Neutrophil (primary cell): ENCODE data around the gene OR2A2.

Source experiments
- H3K27ac ChIP-seq: fragments of 200-600 bp; sonication (generic); 2 replicates; pipeline ENCODE4 v1.5.1; 2016; ENCODE audit warnings: mild to moderate bottlenecking, moderate library complexity
- H3K27me3 ChIP-seq: fragments of 200-600 bp; sonication (generic); 2 replicates; pipeline ENCODE4 v1.6.0; 2016; ENCODE audit warnings: mild to moderate bottlenecking
- H3K36me3 ChIP-seq: fragments of 200-600 bp; sonication (generic); 2 replicates; pipeline ENCODE4 v1.5.1; 2017
- H3K4me1 ChIP-seq, 2 experiments: fragments of 200-600 bp in 1 of 2; sonication (generic) in 1 of 2; 1 replicate in 1 of 2; 2 replicates in 1 of 2; pipeline versions ENCODE4 v1.5.1 to v1.6.1; 2013 to 2016; ENCODE audit warnings: low read depth in 1 of 2, low read length in 1 of 2, mild to moderate bottlenecking in 1 of 2, moderate library complexity in 1 of 2; ENCODE audit not compliant: control insufficient read depth in 1 of 2, insufficient read depth in 1 of 2
- H3K4me3 ChIP-seq, 2 experiments: fragments of 200-600 bp in 1 of 2; sonication (generic) in 1 of 2; 1 replicate in 1 of 2; 2 replicates in 1 of 2; pipeline ENCODE4 v1.5.1; 2013 to 2016; ENCODE audit warnings: low read depth in 1 of 2, low read length in 1 of 2, mild to moderate bottlenecking in 1 of 2, moderate library complexity in 1 of 2
- H3K9me3 ChIP-seq: fragments of 200-600 bp; sonication (generic); 2 replicates; pipeline ENCODE4 v1.5.1; 2016
- TF ChIP-seq, protein P1 (sequence below): fragments of 200-600 bp; sonication (generic); IDR thresholded peaks from 2 replicates; pipeline ENCODE4 v1.5.1; 2016; ENCODE audit warnings: antibody characterized with exemption

Gene OR2A2

DNA sequence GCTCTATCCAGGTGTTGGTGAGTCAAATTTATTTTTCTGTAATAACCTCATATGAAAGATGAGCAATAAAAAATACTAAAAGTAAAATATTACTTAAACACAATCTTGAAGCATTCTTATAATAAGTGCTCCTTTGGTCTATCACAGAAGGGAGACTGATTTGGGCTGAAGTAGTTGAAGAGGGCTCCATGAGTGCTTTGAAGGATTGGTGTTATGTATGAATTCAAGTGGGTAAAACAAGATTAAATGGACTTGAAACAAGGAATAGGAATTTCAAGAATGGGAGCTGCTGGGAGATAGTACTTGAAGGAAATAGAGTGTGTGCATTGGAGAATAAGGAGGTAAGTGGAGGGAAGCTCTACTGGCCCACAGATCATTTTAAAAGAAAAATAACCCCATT, 7.3 kb upstream of the OR2A2 start:
- no peaks in the 10 kb centered on the region for H3K36me3 ChIP-seq
- H3K4me3 ChIP-seq = no peak overlapping the region
- TF ChIP-seq, protein P1, sequence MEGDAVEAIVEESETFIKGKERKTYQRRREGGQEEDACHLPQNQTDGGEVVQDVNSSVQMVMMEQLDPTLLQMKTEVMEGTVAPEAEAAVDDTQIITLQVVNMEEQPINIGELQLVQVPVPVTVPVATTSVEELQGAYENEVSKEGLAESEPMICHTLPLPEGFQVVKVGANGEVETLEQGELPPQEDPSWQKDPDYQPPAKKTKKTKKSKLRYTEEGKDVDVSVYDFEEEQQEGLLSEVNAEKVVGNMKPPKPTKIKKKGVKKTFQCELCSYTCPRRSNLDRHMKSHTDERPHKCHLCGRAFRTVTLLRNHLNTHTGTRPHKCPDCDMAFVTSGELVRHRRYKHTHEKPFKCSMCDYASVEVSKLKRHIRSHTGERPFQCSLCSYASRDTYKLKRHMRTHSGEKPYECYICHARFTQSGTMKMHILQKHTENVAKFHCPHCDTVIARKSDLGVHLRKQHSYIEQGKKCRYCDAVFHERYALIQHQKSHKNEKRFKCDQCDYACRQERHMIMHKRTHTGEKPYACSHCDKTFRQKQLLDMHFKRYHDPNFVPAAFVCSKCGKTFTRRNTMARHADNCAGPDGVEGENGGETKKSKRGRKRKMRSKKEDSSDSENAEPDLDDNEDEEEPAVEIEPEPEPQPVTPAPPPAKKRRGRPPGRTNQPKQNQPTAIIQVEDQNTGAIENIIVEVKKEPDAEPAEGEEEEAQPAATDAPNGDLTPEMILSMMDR = no peak
- H3K9me3 ChIP-seq = no peaks in the 10 kb centered on the region
- no peak overlapping the region for H3K27ac ChIP-seq
- H3K4me1 ChIP-seq = no peaks in the 10 kb centered on the region
- H3K27me3 ChIP-seq = no peaks in the 10 kb centered on the region

DNA sequence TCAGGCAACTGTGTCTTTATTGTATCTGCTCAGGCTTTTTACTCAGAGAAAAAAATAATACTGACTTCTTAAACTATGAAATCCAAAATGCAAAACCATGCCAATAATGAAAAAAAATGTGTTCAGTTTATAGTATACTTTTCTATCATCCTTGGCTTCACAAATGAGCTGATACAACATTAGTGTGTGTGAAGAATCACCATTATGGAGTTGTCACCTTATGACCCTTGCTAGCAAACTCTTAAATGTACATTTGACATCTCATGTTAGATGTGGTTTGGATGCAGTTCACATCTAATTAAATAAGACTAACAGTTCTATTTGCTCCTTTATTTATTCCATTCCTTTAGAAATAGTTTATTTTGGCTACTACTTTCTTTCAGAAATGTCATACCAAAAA, 4.2 kb upstream of the OR2A2 start:
- H3K4me1 ChIP-seq = no peaks in the 10 kb centered on the region
- H3K27ac ChIP-seq = no peak overlapping the region
- H3K9me3 ChIP-seq = no peaks in the 10 kb centered on the region
- TF ChIP-seq, protein P1 = no peak
- H3K27me3 ChIP-seq = no peaks in the 10 kb centered on the region
- H3K4me3 ChIP-seq = no peak overlapping the region
- H3K36me3 ChIP-seq = no peaks in the 10 kb centered on the region

DNA sequence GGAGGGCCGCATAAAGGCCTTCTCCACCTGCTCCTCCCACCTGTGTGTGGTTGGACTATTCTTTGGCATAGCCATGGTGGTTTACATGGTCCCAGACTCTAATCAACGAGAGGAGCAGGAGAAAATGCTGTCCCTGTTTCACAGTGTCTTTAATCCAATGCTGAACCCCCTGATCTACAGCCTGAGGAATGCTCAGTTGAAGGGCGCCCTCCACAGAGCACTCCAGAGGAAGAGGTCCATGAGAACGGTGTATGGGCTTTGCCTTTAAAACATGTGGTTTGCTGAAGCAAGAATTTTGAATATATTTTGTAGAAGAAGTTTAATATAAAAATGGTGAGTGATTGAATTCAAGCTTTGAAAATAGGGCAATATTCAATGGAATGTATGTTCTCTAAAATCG, 889 bp downstream of the OR2A2 start:
- H3K9me3 ChIP-seq = no peaks in the 10 kb centered on the region
- H3K27ac ChIP-seq = no peak overlapping the region
- H3K36me3 ChIP-seq = no peaks in the 10 kb centered on the region
- no peaks in the 10 kb centered on the region for H3K4me1 ChIP-seq
- no peak overlapping the region for H3K4me3 ChIP-seq
- no peaks in the 10 kb centered on the region for H3K27me3 ChIP-seq
- TF ChIP-seq, protein P1 = no peak

DNA sequence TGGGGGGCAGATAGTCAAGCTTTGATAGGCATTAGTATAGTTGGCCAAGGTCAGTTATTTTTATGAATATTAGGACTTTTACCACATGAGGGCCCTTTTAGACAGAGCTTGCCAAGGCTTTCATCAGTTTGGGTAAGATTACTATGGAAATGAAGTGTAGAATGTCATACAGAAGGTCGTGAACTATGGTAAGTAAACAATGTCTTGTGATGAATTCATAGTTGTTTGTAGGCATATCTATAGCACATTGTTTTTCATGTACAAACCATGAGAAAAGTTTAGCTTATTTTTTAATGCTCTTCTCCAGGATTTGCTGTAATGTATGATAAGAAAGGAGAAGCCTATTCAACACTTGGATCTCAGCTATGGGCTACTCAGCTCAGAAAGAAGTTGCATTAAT, 4.3 kb downstream of the OR2A2 start:
- no peaks in the 10 kb centered on the region for H3K36me3 ChIP-seq
- no peaks in the 10 kb centered on the region for H3K4me1 ChIP-seq
- TF ChIP-seq, protein P1 = no peak
- H3K4me3 ChIP-seq = no peak overlapping the region
- no peaks in the 10 kb centered on the region for H3K9me3 ChIP-seq
- H3K27me3 ChIP-seq = no peaks in the 10 kb centered on the region
- no peak overlapping the region for H3K27ac ChIP-seq

DNA sequence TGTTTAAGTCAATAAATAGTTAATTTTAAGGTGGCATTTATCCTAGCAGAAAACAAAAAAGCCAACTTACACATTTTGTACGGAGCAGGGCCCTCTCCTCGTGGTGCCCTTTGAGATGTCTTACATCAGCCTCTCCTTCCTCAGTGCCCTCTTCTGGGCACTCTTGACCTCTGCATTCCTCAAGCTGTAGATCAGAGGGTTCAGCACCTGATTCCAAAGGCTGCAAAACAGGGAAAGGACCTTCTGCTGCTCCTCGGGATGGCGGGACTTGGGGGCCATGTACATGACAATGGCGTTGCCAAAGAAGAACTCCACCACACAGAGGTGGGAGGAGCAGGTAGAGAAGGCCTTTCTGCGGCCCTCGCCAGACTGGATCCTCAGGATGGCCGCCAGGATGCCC, 9.0 kb downstream of the OR2A2 start:
- no peak overlapping the region for H3K4me3 ChIP-seq
- TF ChIP-seq, protein P1 = no peak
- H3K27ac ChIP-seq = no peak overlapping the region
- no peaks in the 10 kb centered on the region for H3K9me3 ChIP-seq
- no peaks in the 10 kb centered on the region for H3K27me3 ChIP-seq
- H3K36me3 ChIP-seq = no peaks in the 10 kb centered on the region
- H3K4me1 ChIP-seq = no peaks in the 10 kb centered on the region

DNA sequence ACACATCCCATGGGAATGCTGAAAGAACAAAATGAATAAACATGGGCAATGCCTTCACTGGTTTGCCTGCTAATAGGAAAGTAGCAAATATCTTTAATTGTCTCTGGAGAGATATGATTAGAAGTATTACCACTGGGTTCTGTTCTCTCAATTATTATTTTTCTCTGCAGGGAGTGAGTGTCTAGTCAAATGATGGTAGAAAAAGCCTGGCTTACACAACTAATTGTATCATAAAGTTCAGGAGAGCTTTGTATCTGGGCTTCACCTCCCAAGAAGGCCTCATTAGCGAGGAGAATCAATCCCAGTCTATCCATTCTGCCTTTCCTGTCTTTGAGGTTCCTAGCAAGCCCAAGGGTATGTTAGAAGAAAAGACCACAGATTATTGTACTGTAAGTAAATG, 13.5 kb downstream of the OR2A2 start, which contains the start of gene OR2A14:
Gene OR2A14, plus strand, starts transcription at position 301 of the 400 bp plus-strand sequence. CDS start 5,937 bp downstream, outside the sequence.
- TF ChIP-seq, protein P1 = no peak
- no peaks in the 10 kb centered on the region for H3K4me1 ChIP-seq
- H3K27me3 ChIP-seq = no peaks in the 10 kb centered on the region
- no peak within 1 kb of the TSS for H3K4me3 ChIP-seq
- no peaks in the 10 kb centered on the region for H3K9me3 ChIP-seq
- no peak within 1 kb of the TSS for H3K27ac ChIP-seq
- H3K36me3 ChIP-seq = no peaks in the 10 kb centered on the region
